HG02763 (cell line): ENCODE measurements around the gene TMED7.

ENCODE experiments used
- ATAC-seq: cut with Tn5 transposase; IDR thresholded peaks from one replicate; pipeline ENCODE4 v1.9.1; 2021; ENCODE audit warnings: mild to moderate bottlenecking, moderate library complexity; ENCODE audit not compliant: unreplicated experiment

TMED7 gene

GRCh38 chr5:115585265-115585664, 40.6 kb downstream of the TMED7 start:
- ATAC-seq: no peak

- no peak for ATAC-seq
Observed at GRCh38 chr5:115584501-115584900, 41.3 kb downstream of the TMED7 start.

- no peak for ATAC-seq
Observed at GRCh38 chr5:115583474-115583873, 42.4 kb downstream of the TMED7 start.

- ATAC-seq: no peak
Observed at GRCh38 chr5:115580941-115581340, 44.9 kb downstream of the TMED7 start.

GRCh38 chr5:115579747-115580173, 46.1 kb downstream of the TMED7 start:
- ATAC-seq: no peak

- no peak for ATAC-seq
Observed at GRCh38 chr5:115579216-115579615, 46.6 kb downstream of the TMED7 start.

GRCh38 chr5:115578657-115579056, 47.2 kb downstream of the TMED7 start:
- peak; percentile 43 for ATAC-seq

- no peak for ATAC-seq
Observed at GRCh38 chr5:115577741-115578140, 48.1 kb downstream of the TMED7 start.

GRCh38 chr5:115577329-115577728, 48.5 kb downstream of the TMED7 start:
- no peak for ATAC-seq

- peak; percentile 29 for ATAC-seq
Observed at GRCh38 chr5:115575167-115576070, 50.4 kb downstream of the TMED7 start.

GRCh38 chr5:115573133-115573532, 52.7 kb downstream of the TMED7 start:
- ATAC-seq: no peak

GRCh38 chr5:115571441-115571878, 54.4 kb downstream of the TMED7 start:
- ATAC-seq: no peak

- no peak for ATAC-seq
Observed at GRCh38 chr5:115568668-115569067, 57.2 kb downstream of the TMED7 start.

- ATAC-seq: no peak
Observed at GRCh38 chr5:115565233-115565632, 60.6 kb downstream of the TMED7 start.
